SHP77 (cell line): ENCODE measurements around the gene MEX3B.

Experiments
- DNase-seq, 2 experiments: peaks; one replicate each; lab custom pipeline; 2025; lab: John Stamatoyannopoulos, UW

Gene MEX3B

GRCh38 chr15:82045892-82046665, at the start of gene MEX3B:
Gene MEX3B, minus strand, starts transcription at chr15:82046018. Its CDS starts 313 bp downstream, at chr15:82045705.
- DNase-seq: peak; percentile 91 to 94

- no peak for DNase-seq
Measured at GRCh38 chr15:82093774-82094211, 48.0 kb upstream of the MEX3B start.

- DNase-seq: no peak
Measured at GRCh38 chr15:82093325-82093724, 47.5 kb upstream of the MEX3B start.

- no peak for DNase-seq
Measured at GRCh38 chr15:82091636-82092140, 45.9 kb upstream of the MEX3B start.

- no peak for DNase-seq
Measured at GRCh38 chr15:82086243-82086995, 40.6 kb upstream of the MEX3B start.

GRCh38 chr15:82081914-82082762, 36.3 kb upstream of the MEX3B start:
- no peak for DNase-seq

- DNase-seq: no peak
Measured at GRCh38 chr15:82080774-82081173, 35.0 kb upstream of the MEX3B start.

GRCh38 chr15:82079736-82080135, 33.9 kb upstream of the MEX3B start:
- DNase-seq: no peak

GRCh38 chr15:82074610-82075009, 28.8 kb upstream of the MEX3B start:
- DNase-seq: no peak

GRCh38 chr15:82072926-82073537, 27.2 kb upstream of the MEX3B start:
- no peak for DNase-seq

- no peak for DNase-seq
Measured at GRCh38 chr15:82066455-82066854, 20.6 kb upstream of the MEX3B start.

GRCh38 chr15:82064824-82065223, 19.0 kb upstream of the MEX3B start:
- no peak for DNase-seq

- no peak for DNase-seq
Measured at GRCh38 chr15:82062479-82063454, 16.9 kb upstream of the MEX3B start.

GRCh38 chr15:82060817-82061216, 15.0 kb upstream of the MEX3B start:
- no peak for DNase-seq

- DNase-seq: no peak
Measured at GRCh38 chr15:82058517-82059204, 12.8 kb upstream of the MEX3B start.

- DNase-seq: no peak
Measured at GRCh38 chr15:82058026-82058425, 12.2 kb upstream of the MEX3B start.

GRCh38 chr15:82056958-82057823, 11.4 kb upstream of the MEX3B start:
- DNase-seq: no peak

GRCh38 chr15:82052751-82053150, 6.9 kb upstream of the MEX3B start:
- no peak for DNase-seq

- no peak for DNase-seq
Measured at GRCh38 chr15:82051664-82052063, 5.8 kb upstream of the MEX3B start.
